ENCODE measurements around the gene INPP5K.
"Not testable (repeated sequence)": the region's sequence is repeated elsewhere in the genome, so short reads cannot be mapped to it uniquely, and the experiment has no call there.

Gene INPP5K

DNA sequence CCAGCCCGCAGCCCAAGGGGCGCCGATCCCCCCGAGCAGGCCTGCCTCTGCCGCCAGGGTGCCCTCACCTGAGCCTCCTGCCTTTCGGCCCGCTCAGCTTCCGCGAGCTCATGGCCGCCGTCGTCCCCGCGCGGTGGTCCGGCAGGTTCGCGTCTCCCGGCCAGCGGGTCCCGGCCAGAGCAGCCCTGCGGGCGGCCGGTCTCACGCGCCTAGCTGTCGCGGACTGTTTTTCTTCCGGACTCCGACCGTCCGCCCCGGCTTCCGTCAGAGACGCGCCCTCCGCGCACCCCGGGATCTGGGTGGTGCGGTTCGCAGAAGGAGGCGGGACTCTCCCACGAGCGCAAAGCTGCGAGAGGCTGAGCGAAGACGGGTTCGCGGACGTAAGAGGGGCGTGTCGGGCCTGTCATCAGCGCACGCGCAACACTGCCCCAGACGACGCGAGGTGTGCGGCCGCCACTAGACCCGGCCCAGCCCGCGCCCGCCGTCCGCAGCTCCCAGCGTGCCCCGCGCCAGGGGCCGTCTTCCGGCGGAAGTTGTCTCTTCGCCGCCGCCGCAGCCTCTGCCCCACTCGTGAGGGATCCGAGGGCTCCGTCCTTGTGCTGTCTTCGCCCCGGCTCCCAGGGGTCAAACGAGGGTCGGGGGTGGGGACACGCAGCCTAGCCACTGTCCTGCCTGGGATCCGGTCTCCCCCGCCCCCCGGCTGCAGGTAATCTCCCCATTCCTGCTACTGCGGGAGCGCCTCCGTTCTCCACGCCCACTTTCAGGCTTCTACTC lies at the start of gene INPP5K:
INPP5K (minus strand) TSS at position 225 of the 774 bp plus-strand sequence; CDS start at position 112, 113 bp downstream.
- DNase-seq = peak; percentile 98

DNA sequence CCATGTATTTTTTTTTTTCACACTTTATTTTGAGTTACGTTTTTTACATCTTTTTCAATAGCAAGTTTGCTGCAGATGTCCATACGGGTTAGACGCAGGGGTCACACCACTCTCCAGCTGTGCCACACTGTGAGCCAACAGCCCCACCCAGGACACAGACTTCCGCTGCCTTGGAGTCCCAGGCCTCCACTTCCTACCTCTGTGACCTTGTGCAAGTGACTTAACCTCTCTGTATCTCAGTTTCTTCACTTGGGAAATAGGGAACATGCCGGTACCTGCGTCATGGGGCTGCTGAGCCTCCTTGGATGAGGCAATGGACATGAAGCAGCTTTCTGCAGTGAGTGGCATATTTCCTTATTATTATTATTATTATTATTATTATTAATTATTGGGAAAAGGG lies 49.5 kb upstream of the INPP5K start:
- no peak for DNase-seq

DNA sequence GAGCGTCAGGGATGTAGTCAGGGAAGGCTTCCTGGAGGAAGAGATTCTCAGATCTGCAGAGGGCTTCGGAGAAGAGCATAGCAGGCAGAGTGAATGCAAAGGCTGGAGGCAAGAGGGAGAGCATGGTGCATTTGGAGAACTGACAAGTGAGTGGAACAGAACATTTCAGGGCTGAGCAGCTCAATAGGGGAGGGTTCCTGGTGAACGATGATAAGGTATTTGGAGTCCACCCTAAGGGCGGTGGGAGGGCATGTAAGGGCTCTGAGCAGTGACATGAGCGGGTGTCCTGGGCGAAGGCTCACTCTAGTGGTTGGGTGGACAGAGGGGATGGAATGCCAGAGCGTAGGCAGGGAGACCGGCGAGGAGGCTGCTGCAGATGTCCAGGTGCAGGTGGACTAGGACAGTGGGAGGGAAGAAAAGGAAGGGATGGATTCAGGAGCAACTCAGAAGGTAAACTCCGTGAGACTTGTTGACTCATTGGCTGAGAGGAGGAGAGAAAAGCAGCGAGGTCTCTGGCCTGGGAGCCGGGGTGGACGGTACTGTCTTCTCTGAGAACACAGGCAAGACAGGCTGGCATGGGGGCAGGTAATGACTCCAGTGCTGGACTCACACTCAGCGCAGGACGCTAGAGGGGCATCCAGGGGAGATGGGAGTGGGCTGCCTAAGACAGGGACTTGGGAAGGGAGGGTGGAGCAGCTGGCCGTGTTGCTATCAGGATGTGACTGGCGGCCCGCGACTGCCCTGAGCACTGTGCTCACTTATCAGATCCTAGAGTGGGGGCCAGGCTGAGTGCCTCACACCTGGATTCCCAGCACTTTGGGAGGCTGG lies 47.6 kb upstream of the INPP5K start:
- DNase-seq = no peak

DNA sequence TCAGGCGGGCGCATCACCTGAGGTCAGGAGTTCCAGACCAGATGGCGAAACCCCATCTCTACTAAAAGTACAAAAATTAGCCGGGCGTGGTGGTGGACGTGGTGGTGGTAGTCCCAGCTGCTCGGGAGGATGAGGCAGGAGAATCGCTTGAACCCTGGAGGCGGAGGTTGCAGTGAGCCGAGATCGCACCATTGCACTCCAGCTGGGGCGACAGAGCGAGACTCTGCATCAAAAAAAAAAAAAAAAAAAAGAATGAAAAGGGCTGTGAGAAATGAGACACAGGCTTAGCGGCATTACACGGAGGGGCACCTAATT lies 47.0 kb upstream of the INPP5K start:
- DNase-seq = not testable (repeated sequence)

DNA sequence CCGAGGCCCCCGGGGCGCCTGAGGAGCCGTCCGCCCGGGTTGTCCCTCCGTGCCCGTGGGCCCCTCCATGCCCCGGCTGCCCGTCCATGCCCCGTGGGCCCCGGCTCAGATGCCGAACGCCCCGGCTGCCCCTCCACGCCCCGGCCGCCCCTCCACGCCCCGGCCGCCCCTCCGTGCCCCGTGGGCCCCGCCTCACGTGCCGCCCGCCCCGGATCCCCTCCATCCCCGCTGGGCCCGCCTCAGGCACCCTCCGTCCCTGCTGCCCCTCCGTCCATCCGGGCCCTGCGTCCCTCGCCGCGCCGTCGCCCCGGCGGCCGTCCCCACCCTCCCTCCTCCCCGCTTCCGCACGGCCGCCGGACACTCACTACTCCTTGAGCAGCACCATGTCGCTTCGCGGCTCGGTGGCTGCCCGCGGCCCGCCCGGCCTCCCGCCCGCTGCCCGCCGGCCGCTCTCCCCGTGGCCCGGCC lies 45.8 kb upstream of the INPP5K start:
- DNase-seq = no peak

DNA sequence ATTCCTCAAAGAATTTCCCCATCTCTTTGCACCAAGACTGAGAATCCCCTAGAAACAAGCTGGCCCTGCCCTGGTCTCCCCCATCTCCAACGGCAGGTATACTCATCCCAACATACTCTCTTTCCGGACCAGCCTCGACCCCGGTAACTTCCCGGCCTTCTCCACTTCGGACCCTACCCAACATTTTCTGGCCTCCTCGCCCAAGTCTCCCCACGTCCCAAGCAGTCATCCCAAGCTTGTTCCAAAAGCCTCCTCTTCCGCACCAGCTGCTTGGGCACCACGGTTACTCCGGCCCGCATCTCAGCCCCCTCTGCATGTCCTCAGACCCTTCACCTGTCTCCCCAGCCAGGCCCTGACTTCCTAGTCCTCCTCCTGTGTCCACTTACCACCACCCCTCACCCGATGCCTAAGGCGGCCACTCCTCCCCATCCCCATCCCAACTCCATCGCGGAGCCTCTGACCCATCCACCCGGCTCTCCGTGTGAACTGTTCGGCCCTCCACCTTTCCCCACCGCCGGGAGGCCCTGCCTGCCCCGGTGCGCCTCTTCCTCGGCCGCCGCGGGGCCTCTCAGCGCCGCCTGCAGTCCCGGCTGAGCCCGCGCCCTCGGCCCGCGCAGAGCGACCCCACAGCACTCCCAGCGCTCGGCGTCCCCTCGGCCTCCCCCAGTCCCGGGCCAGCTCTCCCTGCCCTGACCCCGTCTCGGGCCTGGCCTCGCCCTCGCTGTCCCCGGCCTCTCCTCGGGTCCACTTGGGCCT lies 45.2 kb upstream of the INPP5K start:
- DNase-seq = peak; percentile 23

DNA sequence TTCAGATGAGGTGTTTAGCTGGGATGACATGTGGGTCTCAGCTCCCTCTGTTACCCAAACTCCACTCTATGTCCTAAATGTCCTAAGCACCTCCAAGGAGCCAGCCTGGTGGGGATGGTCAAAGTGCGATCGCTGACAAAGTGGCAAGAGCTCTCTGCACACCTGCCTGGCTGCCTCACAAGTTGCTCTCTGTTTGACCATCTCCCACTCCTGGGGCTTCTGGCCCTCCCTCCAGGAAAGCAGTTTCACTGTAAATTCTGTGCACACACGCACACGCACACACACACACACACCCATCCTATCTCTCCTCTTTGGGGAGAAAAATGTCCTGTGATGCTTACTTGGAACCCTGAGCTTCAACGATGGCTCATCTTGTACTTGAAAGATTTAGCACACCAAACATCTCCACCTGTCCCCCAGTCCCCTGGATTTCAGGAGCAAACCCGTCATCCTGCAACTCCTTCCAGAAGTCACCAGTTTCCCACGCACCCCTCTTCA lies 44.5 kb upstream of the INPP5K start:
- DNase-seq = no peak

DNA sequence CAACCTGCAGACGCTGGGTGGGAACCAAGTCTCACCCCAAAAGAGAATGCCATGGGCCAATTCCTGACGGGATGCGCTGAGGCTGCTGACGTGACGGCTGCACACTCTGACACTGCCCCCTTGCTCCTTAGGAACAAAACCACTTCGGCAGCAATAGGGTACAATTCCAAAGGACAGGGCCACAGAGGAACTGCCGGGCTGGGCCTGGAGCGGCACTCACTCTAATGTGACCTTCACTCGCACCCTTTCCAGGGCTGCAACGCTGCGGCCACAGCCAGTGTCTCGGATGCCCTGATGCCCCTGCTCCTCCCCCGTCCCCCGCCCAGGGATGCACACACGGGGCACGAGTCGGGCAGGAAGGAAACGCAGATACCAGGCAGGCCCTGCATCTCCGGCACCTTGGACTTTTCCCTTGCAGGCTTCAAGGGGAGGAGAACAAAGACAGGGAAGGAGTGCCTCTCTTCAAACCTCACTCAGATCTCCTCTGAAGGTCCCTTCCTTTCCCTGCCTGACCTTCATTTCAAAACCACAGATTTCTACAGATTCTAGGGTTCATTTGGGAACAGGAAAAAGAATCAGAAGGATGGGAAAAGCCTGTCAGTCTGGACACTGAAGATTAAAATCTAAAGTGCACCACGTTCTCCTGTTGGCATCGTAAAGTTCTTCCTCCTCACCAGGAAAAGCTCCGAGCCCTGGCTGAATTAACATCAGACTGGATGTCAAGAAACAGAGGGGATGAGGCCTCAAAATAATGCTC lies 43.9 kb upstream of the INPP5K start:
- DNase-seq = no peak

DNA sequence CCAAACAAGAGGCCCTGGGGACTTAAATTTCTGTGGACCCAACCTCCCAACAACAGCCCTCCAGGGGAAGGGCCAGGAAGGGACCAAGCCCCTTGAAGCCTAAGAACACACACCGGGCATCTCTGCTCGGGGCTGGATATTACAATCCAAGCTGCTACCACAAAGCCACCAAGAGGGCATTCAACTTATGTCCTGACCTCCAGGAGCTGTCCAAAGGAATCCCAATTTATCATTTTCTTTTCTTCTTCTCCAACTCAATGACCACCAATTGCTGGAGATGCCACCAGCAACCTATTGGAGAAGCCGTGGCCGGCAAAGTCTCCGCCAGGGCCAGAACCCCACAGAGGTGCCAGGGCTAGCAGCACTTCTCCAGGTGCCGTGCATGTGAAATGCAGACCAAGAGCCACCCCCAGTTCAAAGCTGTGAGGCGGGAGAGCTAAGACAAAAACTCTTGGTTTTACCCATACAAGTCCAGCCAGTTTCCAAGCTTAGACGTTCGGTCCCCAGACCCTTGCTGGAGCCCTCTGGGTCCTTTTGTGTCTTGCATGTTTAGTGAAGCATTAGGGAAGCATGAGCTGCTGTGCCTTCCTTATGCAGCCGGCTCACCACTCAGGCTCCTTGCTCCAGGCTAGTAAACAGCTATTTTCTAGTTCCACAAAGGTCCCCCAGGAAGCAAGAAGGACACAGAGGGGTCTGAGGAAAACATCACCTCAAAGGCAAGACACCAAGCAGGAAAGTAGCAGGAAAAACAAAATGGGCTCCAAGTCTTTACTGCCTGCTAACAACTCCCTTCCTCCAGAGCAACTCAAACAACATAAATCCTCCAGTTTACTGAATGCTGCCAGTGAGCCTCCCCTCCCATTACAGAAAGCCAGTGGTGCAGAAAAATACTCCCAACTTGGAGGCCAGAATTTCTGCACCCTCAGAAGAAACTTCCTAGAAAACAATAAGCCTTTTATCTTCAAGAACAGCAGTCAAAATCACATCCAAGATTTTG lies 42.9 kb upstream of the INPP5K start:
- DNase-seq = no peak

DNA sequence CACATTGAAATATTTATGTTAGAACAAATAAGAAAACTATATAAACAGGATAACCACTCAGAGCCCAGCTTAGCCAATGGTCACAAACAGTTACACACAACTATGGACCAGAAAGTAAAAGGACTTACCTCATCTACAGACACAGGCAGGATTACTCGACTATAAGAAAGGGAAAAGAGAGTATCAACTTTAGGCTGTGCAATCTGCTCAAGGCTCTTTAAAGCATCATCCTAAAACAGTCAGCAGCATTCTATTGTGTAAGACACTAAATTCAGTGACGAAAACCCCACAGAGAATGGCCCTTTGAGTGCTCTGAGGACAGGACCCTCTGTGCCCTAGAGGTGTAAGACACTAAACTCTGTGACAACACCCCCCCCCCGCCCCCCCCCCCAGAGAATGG lies 42.0 kb upstream of the INPP5K start:
- no peak for DNase-seq

DNA sequence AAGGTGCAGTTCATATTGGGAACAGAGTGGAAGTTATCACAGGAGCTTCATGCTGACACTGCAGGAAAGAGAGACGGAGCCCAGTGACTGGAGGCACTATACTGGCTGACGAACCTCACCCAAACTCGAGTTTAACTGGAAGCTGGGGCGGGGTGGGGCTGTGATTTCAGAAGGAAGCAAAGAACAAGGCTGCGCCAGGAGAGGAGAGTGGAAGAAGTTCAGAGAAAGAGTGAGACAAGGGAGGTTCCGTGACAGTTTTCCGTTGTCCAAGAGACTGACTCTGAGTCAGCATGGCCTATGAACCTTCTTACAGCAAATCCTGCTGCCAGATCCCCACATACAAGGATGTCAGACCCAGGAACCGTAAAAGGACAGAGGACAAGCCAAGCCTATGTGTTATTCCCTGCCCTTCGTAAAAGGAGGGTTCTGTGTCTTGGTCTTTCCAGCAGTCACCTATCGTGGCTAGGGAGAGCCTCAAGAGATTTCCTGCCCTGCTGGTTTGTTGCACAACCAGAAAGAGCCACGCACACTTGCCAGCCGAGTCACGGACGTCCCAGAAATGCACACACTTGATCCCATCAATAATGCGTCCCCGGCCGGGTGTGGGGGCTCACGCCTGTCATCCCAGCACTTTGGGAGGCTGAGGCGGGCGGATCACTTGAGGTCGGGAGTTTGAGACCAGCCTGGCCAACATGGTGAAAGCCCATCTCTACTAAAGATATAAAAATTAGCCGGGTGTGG lies 41.1 kb upstream of the INPP5K start:
- DNase-seq = peak; percentile 34

DNA sequence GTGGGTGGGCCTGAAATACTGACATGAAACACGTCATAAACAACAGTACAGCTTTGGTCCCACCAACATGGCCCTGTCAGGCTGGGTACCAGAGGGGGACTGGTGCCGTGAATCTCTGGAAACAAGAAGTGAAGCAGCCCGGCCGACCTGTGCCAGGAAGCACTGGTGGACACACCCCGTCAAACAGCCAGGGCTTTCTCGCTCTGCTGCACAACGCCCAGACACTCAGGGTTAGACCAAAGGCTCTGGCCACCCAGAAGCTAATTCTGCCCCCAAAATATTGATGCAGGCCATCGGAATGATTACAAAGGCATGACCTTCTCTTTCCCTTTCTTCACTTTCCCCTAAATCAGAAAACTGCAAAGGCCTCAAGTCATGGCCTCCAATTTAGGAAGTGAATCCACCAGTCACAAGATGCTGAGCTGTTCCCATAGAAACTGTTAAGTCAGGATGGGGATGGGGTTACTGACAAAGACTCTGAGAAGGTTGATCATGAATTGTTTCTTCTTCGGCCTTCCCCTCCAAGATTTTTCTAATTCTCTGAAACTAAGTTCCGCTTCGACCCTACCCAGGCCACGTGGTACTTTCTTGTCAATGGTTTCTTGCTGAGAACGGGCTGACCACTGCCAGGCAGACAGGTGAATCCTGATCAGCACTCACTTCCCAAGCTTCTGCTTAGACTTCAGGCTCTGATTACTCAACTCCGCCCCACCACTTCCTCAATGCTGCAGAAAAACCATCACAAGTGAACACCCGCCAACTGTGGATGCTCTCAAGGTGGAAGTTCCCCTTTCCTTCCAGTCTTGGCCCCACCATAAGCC lies 39.4 kb upstream of the INPP5K start:
- no peak for DNase-seq

DNA sequence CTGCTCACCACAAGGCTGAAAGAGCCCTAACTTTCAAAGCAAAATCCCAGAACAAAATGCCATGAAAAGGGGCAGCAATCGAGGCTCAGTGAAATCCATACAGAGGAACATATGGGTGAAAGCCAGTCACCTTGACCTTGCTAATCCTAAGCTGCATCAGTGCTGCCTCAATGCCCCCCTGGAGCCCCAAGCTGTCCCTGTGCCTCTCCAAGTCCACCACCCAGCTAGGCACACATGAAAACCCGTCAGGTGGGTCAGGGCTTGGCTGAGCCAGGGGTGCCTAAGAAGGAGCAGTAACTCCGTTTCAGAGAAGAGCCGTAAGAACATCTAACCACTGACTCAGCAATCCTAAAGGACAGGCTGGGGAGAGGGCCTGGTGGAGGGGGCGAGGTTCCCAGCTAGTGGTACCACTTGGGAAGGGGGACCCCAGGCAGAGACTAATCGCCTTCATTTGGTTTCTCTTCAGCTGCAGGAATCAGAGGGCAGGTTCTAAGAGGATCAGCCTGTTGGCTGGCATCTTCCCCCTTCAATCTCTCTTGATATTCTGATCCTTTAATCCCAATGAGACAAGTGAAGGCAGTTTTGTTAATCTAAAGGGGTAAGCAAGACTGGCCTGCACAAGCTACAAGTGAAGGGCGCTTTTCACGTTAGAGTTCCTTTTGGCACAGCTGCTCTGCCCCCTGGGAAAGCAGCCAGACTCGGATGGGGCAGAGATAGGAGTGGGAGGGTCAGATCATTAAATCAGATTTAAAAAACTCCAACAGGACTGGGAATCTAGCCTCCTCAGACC lies 38.5 kb upstream of the INPP5K start:
- no peak for DNase-seq

DNA sequence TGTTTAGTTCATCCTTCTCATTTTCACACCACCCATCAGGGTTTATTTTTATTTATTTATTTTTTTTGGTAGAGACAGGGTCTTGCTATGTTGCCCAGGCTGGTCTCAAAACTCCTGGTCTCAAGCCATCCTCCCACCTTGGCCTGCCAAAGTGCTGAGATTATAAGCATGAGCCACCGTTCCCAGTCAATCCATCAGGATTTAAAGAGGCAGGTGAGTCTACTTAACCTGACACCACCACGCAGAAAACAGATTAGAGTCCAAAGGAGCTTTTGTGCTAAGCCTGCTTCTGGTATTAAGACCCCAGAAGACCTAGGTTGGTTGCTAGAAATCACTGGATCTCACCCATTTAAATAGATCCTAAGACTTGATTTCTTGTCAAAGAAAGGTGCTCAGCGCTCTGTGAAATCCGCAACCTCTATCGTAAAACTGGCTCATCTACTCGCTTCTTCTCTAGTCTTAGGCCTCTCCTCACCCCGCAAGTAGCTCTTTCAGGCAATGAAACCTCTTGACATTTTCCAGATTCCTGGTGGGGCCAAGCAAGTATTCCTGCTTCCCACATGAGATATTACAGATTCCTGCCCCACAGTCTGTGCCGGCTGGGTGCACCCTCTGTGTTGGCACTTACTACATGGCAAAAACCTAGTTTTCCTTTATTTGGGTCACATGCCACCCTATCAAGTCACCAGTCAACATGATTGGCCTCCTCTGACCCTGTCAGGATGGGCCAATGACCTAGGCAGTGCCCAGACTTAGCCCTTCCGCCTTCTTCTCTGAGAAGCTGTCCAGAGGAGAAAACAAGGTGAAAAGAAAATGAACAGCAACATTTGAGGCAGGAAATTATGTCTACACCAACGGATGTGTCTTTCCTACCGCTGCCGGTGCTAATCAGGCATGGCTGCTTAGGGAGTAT lies 37.2 kb upstream of the INPP5K start:
- no peak for DNase-seq

DNA sequence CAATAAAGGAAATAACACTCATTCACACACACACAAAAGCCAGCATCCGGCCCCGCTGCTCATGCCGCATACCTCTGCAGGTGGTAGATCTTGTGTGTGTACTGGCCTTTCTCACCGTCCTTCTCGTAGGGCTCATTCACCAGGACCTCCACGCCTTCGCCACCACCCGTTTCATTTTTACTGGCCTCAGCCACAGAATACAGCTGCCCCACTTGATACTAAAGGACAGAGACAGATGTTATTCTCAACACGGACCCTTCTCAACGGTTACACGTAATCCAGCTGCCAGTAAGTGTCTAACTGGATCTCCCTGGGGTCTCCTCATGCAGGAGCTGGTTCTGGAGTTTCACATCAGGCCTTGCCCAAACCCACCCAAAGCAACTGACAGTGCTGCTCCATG lies 36.5 kb upstream of the INPP5K start:
- DNase-seq = no peak

DNA sequence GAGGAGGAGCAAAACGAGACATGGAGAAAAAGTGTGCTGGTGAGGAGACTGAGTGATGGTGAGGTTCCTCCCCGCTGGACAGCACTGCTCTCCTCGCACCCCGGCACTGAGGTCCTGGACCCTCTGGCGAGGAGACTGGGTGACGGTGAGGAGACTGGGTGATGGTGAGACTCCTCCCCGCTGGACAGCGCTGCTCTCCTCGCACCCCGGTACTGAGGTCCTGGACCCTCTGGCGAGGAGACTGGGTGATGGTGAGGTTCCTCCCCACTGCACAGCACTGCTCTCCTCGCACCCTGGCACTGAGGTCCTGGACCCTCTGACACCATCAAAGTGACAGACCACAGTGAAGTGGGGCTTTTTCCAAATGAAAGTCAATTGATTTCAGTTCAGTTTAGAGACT lies 35.3 kb upstream of the INPP5K start:
- no peak for DNase-seq

DNA sequence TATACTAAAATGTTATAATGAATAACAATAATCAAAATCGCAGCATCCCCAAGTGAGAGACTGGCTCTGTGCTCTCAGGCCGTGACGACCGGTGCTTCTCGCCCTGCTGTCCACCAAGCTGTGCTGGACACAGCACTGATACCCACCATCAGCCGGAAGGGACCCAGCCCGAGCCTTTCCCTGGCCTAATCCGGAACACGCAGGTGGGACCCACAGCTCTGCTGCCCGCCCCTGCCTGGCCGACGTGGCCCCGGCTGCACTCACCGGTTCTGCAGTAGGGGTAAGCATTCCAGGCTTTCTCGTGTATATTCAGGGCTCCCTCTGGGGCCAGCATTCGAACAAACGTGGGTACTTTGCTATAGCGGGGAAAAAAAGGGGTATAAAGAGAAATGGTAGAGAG lies 31.6 kb upstream of the INPP5K start:
- DNase-seq = no peak

Data from EL (cell line).